BLaER1 treated with 17β-estradiol and CSF1 and Interleukin-3, amounts not matched to agents 10 nM and 100 nM (cell line): ENCODE measurements around the gene CELA3A.

Experiments used
- H3K27ac ChIP-seq, 11 experiments: shearing (Covaris generic); formaldehyde crosslinking; 2 replicates each; pipeline ENCODE4 v1.8.1; 2022
- H3K27me3 ChIP-seq, 11 experiments: shearing (Covaris generic); formaldehyde crosslinking; 2 replicates each; pipeline ENCODE4 v1.8.1; 2022
- H3K36me3 ChIP-seq, 11 experiments: shearing (Covaris generic); formaldehyde crosslinking; 2 replicates each; pipeline ENCODE4 v1.8.1; 2022
- H3K4me1 ChIP-seq, 10 experiments: shearing (Covaris generic); formaldehyde crosslinking; 2 replicates each; pipeline ENCODE4 v1.8.1; 2022
- H3K4me2 ChIP-seq, 11 experiments: shearing (Covaris generic); formaldehyde crosslinking; 2 replicates each; pipeline ENCODE4 v1.8.1; 2022
- H3K4me3 ChIP-seq, 10 experiments: shearing (Covaris generic); formaldehyde crosslinking; 2 replicates each; pipeline ENCODE4 v1.8.1; 2022
- H3K9ac ChIP-seq, 11 experiments: shearing (Covaris generic); formaldehyde crosslinking; 2 replicates each; pipeline ENCODE4 v1.8.1; 2022
- H3K9me3 ChIP-seq, 11 experiments: shearing (Covaris generic); formaldehyde crosslinking; replicated peaks in 1 of 11; 2 replicates each; pipeline ENCODE4 v1.8.1; 2022
- H4K20me1 ChIP-seq, 11 experiments: shearing (Covaris generic); formaldehyde crosslinking; 2 replicates each; pipeline ENCODE4 v1.8.1; 2022
- Cebpa-rat ChIP-seq, 11 experiments: shearing (Covaris generic); IDR thresholded peaks; 2 replicates each; pipeline ENCODE4 v1.8.1; 2022

Gene CELA3A

GRCh38 chr1:22038036-22038435 is 36.6 kb downstream of the CELA3A start:
- Histone ChIP-seq H3K4me3 (no peak overlapping the region), H3K4me2 (peak overlapping the region in 6 of 11 experiments; percentile 63 to 87 (median 84); a peak in 10 of 22 replicates), H3K36me3 (no peaks in the 10 kb centered on the region), H3K4me1 (peaks cover 26 to 59% (median 49%) of the 10 kb centered on the region in 10 experiments), H4K20me1 (no peaks in the 10 kb centered on the region), H3K27ac (peak overlapping the region in 6 of 11 experiments; percentile 34 to 92 (median 88); a peak in 9 of 22 replicates), H3K27me3 (no peaks in the 10 kb centered on the region), H3K9ac (no peak overlapping the region), H3K9me3 (no peaks in the 10 kb centered on the region)
- no peak for TF ChIP-seq Cebpa-rat (IDR thresholded peaks at IDR 0.05)

- Histone ChIP-seq H4K20me1 (no peaks in the 10 kb centered on the region), H3K4me2 (peak overlapping the region; percentile 77 to 92 (median 85)), H3K4me1 (peaks cover 32 to 69% (median 57%) of the 10 kb centered on the region in 10 experiments), H3K27ac (peak overlapping the region; percentile 69 to 92 (median 83)), H3K9ac (peak overlapping the region; percentile 34 to 79 (median 66); a peak in 21 of 22 replicates), H3K4me3 (peak overlapping the region in 8 of 10 experiments; percentile 2 to 63 (median 24); a peak in 12 of 20 replicates), H3K27me3 (no peaks in the 10 kb centered on the region), H3K36me3 (no peaks in the 10 kb centered on the region), H3K9me3 (no peaks in the 10 kb centered on the region)
- no peak for TF ChIP-seq Cebpa-rat (IDR thresholded peaks at IDR 0.05)
Observed at GRCh38 chr1:22039594-22040285, 38.3 kb downstream of the CELA3A start.

DNA sequence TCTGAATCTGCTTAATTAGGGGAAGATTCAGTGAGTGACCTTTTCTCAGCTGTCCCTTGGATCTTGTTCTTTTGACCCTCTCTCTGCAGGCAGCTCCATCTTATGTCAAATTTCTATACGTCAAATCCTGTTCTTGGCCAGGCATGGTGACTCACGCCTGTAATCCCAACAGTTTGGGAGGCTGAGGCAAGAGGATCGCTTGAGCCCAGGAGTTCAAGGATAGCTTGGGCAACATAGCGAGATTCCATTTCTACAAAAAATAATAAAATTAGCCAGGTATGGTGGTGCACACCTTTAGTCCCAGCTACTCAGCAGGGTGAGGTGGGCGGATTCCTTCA is 38.8 kb downstream of the CELA3A start:
- no peaks in the 10 kb centered on the region for H3K27me3 ChIP-seq
- H3K9me3 ChIP-seq = peaks cover 0 to 3% (median 0%) of the 10 kb centered on the region in 11 experiments; a peak in 2 of 22 replicates
- peak overlapping the region; percentile 77 to 92 (median 85) for H3K4me2 ChIP-seq
- H4K20me1 ChIP-seq = no peaks in the 10 kb centered on the region
- H3K27ac ChIP-seq = peak overlapping the region; percentile 69 to 92 (median 83)
- peak overlapping the region; percentile 34 to 79 (median 66); a peak in 20 of 22 replicates for H3K9ac ChIP-seq
- peak overlapping the region in 4 of 10 experiments; percentile 2 to 53 (median 44); a peak in 9 of 20 replicates for H3K4me3 ChIP-seq
- H3K4me1 ChIP-seq = peaks cover 36 to 74% (median 61%) of the 10 kb centered on the region in 10 experiments
- no peak for TF ChIP-seq Cebpa-rat (IDR thresholded peaks at IDR 0.05)
- H3K36me3 ChIP-seq = no peaks in the 10 kb centered on the region

- H3K4me1 ChIP-seq = peaks cover 36 to 74% (median 61%) of the 10 kb centered on the region in 10 experiments
Observed at GRCh38 chr1:22041505-22041904, 40.0 kb downstream of the CELA3A start.

GRCh38 chr1:22043198-22043769 is 41.8 kb downstream of the CELA3A start:
- H3K27me3 ChIP-seq = no peaks in the 10 kb centered on the region
- H3K9ac ChIP-seq = 0 out of 22 replicates have a peak overlapping the region, but pooled peaks of 1 of the 11 experiments have one; percentile 32
- no peaks in the 10 kb centered on the region for H3K36me3 ChIP-seq
- peak overlapping the region in 2 of 11 experiments; percentile 27 to 38; a peak in 3 of 22 replicates for H3K27ac ChIP-seq
- H3K9me3 ChIP-seq = peaks cover 0 to 10% (median 0%) of the 10 kb centered on the region in 11 experiments; a peak in 2 of 22 replicates
- H4K20me1 ChIP-seq = no peaks in the 10 kb centered on the region
- H3K4me2 ChIP-seq = peak overlapping the region; percentile 6 to 67 (median 40); a peak in 17 of 22 replicates
- H3K4me1 ChIP-seq = peaks cover 36 to 68% (median 59%) of the 10 kb centered on the region in 10 experiments
- H3K4me3 ChIP-seq = no peak overlapping the region
- TF ChIP-seq Cebpa-rat (IDR thresholded peaks at IDR 0.05) = no peak

More at GRCh38 chr1:22041505-22041904, 40.0 kb downstream of the CELA3A start:
- no peak for TF ChIP-seq Cebpa-rat (IDR thresholded peaks at IDR 0.05)
- Histone ChIP-seq H3K4me3 (no peak overlapping the region), H3K36me3 (no peaks in the 10 kb centered on the region), H3K9ac (no peak overlapping the region), H3K9me3 (peaks cover 0 to 10% (median 0%) of the 10 kb centered on the region in 11 experiments; a peak in 2 of 22 replicates), H4K20me1 (no peaks in the 10 kb centered on the region), H3K4me2 (peak overlapping the region in 3 of 11 experiments; percentile 14 to 66 (median 18); a peak in 5 of 22 replicates), H3K27me3 (no peaks in the 10 kb centered on the region), H3K27ac (peak overlapping the region in 2 of 11 experiments; percentile 86 to 92; a peak in 2 of 22 replicates)

GRCh38 chr1:22044690-22045420 is 43.4 kb downstream of the CELA3A start:
- H4K20me1 ChIP-seq = no peaks in the 10 kb centered on the region
- peak overlapping the region in 3 of 11 experiments; percentile 9 to 34 (median 18); a peak in 3 of 22 replicates for H3K4me2 ChIP-seq

DNA sequence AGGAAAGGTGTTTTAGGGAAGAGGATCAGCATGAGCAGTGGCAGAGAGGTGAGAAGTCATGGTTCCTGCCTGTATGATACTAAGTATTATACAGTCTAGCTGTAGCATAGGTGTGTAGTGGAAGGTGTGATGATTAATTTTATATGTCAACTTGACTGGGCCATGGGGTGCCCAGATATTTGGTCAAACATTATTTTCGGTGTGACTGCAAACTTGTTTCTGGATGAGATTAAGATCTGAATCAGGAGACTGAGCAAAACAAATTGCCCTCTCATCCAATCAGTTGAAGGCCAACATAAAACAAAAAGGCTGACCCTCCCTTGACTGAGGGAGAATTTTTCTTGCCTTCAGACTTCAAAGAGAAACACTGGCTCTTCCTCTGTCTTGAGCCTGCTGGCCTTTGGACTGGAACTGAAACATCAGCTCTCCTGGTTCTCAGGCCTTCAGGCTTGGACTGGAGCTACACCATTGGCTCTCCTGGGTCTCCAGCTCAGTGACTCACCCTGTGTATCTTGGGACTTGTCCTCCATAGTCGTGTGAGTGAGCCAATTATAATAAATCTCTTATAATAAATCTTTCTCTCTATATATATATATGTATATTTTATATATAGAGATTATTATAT is 44.3 kb downstream of the CELA3A start:
- Histone ChIP-seq H3K4me2 (no peak overlapping the region), H3K9me3 (peaks cover 0 to 10% (median 0%) of the 10 kb centered on the region in 11 experiments; a peak in 2 of 22 replicates), H3K36me3 (no peaks in the 10 kb centered on the region), H4K20me1 (no peaks in the 10 kb centered on the region), H3K4me1 (peaks cover 21 to 68% (median 50%) of the 10 kb centered on the region in 10 experiments), H3K4me3 (no peak overlapping the region), H3K9ac (no peak overlapping the region), H3K27me3 (no peaks in the 10 kb centered on the region), H3K27ac (no peak overlapping the region)
- no peak for TF ChIP-seq Cebpa-rat (IDR thresholded peaks at IDR 0.05)

More at GRCh38 chr1:22044690-22045420, 43.4 kb downstream of the CELA3A start:
- no peak overlapping the region for H3K9ac ChIP-seq
- no peaks in the 10 kb centered on the region for H3K36me3 ChIP-seq
- H3K9me3 ChIP-seq = peaks cover 0 to 10% (median 0%) of the 10 kb centered on the region in 11 experiments; a peak in 2 of 22 replicates
- H3K27me3 ChIP-seq = no peaks in the 10 kb centered on the region
- H3K27ac ChIP-seq = peak overlapping the region in 1 of 11 experiments; percentile 6; a peak in 1 of 22 replicates
- no peak for TF ChIP-seq Cebpa-rat (IDR thresholded peaks at IDR 0.05)
- no peak overlapping the region for H3K4me3 ChIP-seq
- peaks cover 29 to 71% (median 56%) of the 10 kb centered on the region in 10 experiments for H3K4me1 ChIP-seq
